ENCODE data around the gene ARL5A. TPM values are rescaled to one million over a fixed set of nuclear protein-coding genes. Genes with fewer than 3 reads are reported as not detected.

The ARL5A gene
- polyA plus RNA-seq, 2 of the 4 experiments (the other 2 are of a cell fraction) = 28.4 to 29.5 TPM

GRCh38 chr2:151767536-151767935, 60.7 kb downstream of the ARL5A start:
- Histone ChIP-seq H3K27ac (0 out of 6 replicates have a peak overlapping the region, but pooled peaks of 1 of the 2 experiments have one; percentile 10), H3K4me2 (0 out of 3 replicates have a peak overlapping the region, but pooled peaks have one; percentile 10), H3K4me3 (no peak overlapping the region), H3K9me3 (no peaks in the 10 kb centered on the region), H3K4me1 (peaks cover 7% of the 10 kb centered on the region; the same call in 2 of the 3 replicates)
- TF ChIP-seq CEBPB (IDR thresholded peaks at IDR 0.05) (no peak), ZFP36 (IDR thresholded peaks at IDR 0.05; ENCODE audit: borderline replicate concordance, partially characterized antibody) (no peak), HOXA7 (CRISPR knock-in tag; IDR thresholded peaks at IDR 0.05) (no peak), ESRRA (IDR thresholded peaks at IDR 0.05; ENCODE audit: borderline replicate concordance, low read length) (no peak), BCL3 (IDR thresholded peaks at IDR 0.05) (no peak), MAFK (IDR thresholded peaks at IDR 0.05; ENCODE audit: partially characterized antibody) (no peak), REST (IDR thresholded peaks at IDR 0.05) (no peak), ZSCAN20 (CRISPR knock-in tag; IDR thresholded peaks at IDR 0.05) (no peak), HDAC2 (IDR thresholded peaks at IDR 0.05) (no peak), RARB (CRISPR knock-in tag; IDR thresholded peaks at IDR 0.05) (no peak)
- TF ChIP-seq, protein P1, sequence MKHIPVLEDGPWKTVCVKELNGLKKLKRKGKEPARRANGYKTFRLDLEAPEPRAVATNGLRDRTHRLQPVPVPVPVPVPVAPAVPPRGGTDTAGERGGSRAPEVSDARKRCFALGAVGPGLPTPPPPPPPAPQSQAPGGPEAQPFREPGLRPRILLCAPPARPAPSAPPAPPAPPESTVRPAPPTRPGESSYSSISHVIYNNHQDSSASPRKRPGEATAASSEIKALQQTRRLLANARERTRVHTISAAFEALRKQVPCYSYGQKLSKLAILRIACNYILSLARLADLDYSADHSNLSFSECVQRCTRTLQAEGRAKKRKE (CRISPR knock-in tag; IDR thresholded peaks at IDR 0.05; ENCODE audit: low read depth) = no peak
- TF ChIP-seq, protein P2, sequence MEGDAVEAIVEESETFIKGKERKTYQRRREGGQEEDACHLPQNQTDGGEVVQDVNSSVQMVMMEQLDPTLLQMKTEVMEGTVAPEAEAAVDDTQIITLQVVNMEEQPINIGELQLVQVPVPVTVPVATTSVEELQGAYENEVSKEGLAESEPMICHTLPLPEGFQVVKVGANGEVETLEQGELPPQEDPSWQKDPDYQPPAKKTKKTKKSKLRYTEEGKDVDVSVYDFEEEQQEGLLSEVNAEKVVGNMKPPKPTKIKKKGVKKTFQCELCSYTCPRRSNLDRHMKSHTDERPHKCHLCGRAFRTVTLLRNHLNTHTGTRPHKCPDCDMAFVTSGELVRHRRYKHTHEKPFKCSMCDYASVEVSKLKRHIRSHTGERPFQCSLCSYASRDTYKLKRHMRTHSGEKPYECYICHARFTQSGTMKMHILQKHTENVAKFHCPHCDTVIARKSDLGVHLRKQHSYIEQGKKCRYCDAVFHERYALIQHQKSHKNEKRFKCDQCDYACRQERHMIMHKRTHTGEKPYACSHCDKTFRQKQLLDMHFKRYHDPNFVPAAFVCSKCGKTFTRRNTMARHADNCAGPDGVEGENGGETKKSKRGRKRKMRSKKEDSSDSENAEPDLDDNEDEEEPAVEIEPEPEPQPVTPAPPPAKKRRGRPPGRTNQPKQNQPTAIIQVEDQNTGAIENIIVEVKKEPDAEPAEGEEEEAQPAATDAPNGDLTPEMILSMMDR (IDR thresholded peaks at IDR 0.05) = no peak
- TF ChIP-seq, protein P3, sequence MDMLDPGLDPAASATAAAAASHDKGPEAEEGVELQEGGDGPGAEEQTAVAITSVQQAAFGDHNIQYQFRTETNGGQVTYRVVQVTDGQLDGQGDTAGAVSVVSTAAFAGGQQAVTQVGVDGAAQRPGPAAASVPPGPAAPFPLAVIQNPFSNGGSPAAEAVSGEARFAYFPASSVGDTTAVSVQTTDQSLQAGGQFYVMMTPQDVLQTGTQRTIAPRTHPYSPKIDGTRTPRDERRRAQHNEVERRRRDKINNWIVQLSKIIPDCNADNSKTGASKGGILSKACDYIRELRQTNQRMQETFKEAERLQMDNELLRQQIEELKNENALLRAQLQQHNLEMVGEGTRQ (IDR thresholded peaks at IDR 0.05) = no peak
- TF ChIP-seq, protein P4, sequence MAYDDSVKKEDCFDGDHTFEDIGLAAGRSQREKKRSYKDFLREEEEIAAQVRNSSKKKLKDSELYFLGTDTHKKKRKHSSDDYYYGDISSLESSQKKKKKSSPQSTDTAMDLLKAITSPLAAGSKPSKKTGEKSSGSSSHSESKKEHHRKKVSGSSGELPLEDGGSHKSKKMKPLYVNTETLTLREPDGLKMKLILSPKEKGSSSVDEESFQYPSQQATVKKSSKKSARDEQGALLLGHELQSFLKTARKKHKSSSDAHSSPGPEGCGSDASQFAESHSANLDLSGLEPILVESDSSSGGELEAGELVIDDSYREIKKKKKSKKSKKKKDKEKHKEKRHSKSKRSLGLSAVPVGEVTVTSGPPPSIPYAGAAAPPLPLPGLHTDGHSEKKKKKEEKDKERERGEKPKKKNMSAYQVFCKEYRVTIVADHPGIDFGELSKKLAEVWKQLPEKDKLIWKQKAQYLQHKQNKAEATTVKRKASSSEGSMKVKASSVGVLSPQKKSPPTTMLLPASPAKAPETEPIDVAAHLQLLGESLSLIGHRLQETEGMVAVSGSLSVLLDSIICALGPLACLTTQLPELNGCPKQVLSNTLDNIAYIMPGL (CRISPR knock-in tag; IDR thresholded peaks at IDR 0.05; ENCODE audit: borderline replicate concordance) = no peak
- ChIA-PET CTCF (interaction anchor here (1.1 kb wide), 1 partner anchor 258 kb away, joined by 3 read pairs; no protein-coding TSS in a partner anchor), POLR2A (no interaction called here)
- no peak; a peak in 1 of 6 replicates for ATAC-seq
- no peak for DNase-seq (ENCODE audit: low read depth in 1 of 2, low spot score in 1 of 2)
- FAIRE-seq = no peak
- 55% methylated on average over 2 of the region's 2 CpGs for WGBS (ENCODE audit: missing lambda C conversion rate)

Data from A549 (cell line).